K562 (cell line): ENCODE results near the gene RSRC1. TPM values are rescaled to one million over a fixed set of nuclear protein-coding genes. Genes with fewer than 3 reads are reported as not detected.
"Not testable (repeated sequence)": the region's sequence is repeated elsewhere in the genome, so short reads cannot be mapped to it uniquely, and the experiment has no call there.

Source experiments
- ATAC-seq: fragments of 200-7000 bp; cut with Tn5 transposase; 3 replicates; pipeline ENCODE4 v1.9.1; 2020; ENCODE audit warnings: moderate library complexity
- BruUV-seq: library from RNA; stranded (reverse); fragments of 400-500 nt; replicated peaks from 2 replicates; lab custom pipeline; 2021; lab: Mats Ljungman, UMichigan
- CTCF ChIA-PET: fragments of 300-600 bp; formaldehyde crosslinking; extraction: SDS; loops from one replicate; lab custom pipeline; 2021; ENCODE audit warnings: low intra/inter-chr PET ratio; lab: Yijun Ruan, JAX
- POLR2A ChIA-PET: fragments of 300-600, 350-650 bp; sonication (Branson Sonifier 250); formaldehyde crosslinking; extraction: SDS; loops from one replicate; lab custom pipeline; 2021; ENCODE audit warnings: antibody characterized with exemption, inconsistent platforms; lab: Yijun Ruan, JAX
- DNase-seq, 4 experiments: peaks; one replicate each; pipeline versions ENCODE4 v3.0.0 to v3.0.0-alpha.2; 2011 to 2018; ENCODE audit warnings: low spot score in 3 of 4, mixed read lengths in 3 of 4; ENCODE audit errors: extremely low read depth in 1 of 4
- FAIRE-seq: peaks from 2 replicates; lab custom pipeline; 2011; peaks lifted over from hg19 to GRCh38; lab: Jason Lieb, UNC
- H2AFZ ChIP-seq: 2 replicates; pipeline ENCODE4 v1.6.0; 2011; ENCODE audit warnings: low read depth, low read length, control low read depth, inconsistent platforms
- H3K27ac ChIP-seq: fragments of 200-600 bp; 3 replicates; pipeline ENCODE4 v1.8.0; 2011; ENCODE audit warnings: low read depth, mild to moderate bottlenecking, control low read depth, inconsistent platforms, low read length, moderate library complexity, mixed read lengths; ENCODE audit errors: extremely low read depth
- H3K27me3 ChIP-seq, 2 experiments: fragments of 300-600 bp in 1 of 2; 2 replicates in 1 of 2; 3 replicates in 1 of 2; pipeline versions ENCODE4 v1.6.0 to v1.8.0; 2011; ENCODE audit warnings: inconsistent platforms in 2 of 2, low read length in 2 of 2, mild to moderate bottlenecking in 1 of 2, mixed read lengths in 1 of 2, moderate library complexity in 1 of 2; ENCODE audit not compliant: control insufficient read depth in 2 of 2, insufficient read depth in 2 of 2
- H3K36me3 ChIP-seq: fragments of 300-600 bp; 3 replicates; pipeline ENCODE4 v1.8.0; 2011; ENCODE audit warnings: mild to moderate bottlenecking, low read length, inconsistent platforms; ENCODE audit not compliant: control insufficient read depth, insufficient read depth
- H3K4me1 ChIP-seq, 2 experiments: fragments of 200-600 bp in 1 of 2; replicated peaks in 1 of 2; 2 replicates in 1 of 2; 3 replicates in 1 of 2; pipeline versions ENCODE4 v1.5.1 to v1.8.0; 2011; ENCODE audit warnings: inconsistent platforms in 2 of 2, low read length in 2 of 2, mild to moderate bottlenecking in 1 of 2, mixed read lengths in 1 of 2, moderate library complexity in 1 of 2; ENCODE audit not compliant: control insufficient read depth in 2 of 2, insufficient read depth in 2 of 2
- H3K4me2 ChIP-seq: 2 replicates; pipeline ENCODE4 v1.6.1; 2011; ENCODE audit warnings: low read length, control low read depth, inconsistent platforms, mixed read lengths; ENCODE audit not compliant: insufficient read depth
- H3K4me3 ChIP-seq: fragments of 200-600 bp; sonication (generic), shearing (Covaris generic); 2 replicates; pipeline ENCODE4 v1.5.1; 2016; ENCODE audit warnings: control low read depth, inconsistent platforms
- H3K79me2 ChIP-seq: fragments of 200-600 bp; 3 replicates; pipeline ENCODE4 v1.8.0; 2011; ENCODE audit warnings: low read length, inconsistent platforms; ENCODE audit not compliant: control insufficient read depth, insufficient read depth
- H3K9ac ChIP-seq, 2 experiments: 2 replicates each; pipeline versions ENCODE4 v1.6.0 to v1.6.1; 2011; ENCODE audit warnings: low read depth in 2 of 2, low read length in 2 of 2, control low read depth in 1 of 2, inconsistent platforms in 1 of 2, mild to moderate bottlenecking in 1 of 2, mixed read lengths in 1 of 2; ENCODE audit not compliant: insufficient read depth in 1 of 2
- H3K9me1 ChIP-seq: one replicate; pipeline ENCODE4 v1.6.0; 2011; ENCODE audit warnings: inconsistent platforms, mild to moderate bottlenecking, low read length, moderate library complexity; ENCODE audit not compliant: control insufficient read depth, insufficient read depth
- H3K9me3 ChIP-seq: replicated peaks from 2 replicates; pipeline ENCODE4 v1.5.1; 2011; ENCODE audit warnings: low read depth, low read length, inconsistent platforms; ENCODE audit not compliant: control insufficient read depth, insufficient read depth
- H4K20me1 ChIP-seq: replicated peaks from 2 replicates; pipeline ENCODE4 v1.6.1; 2011; ENCODE audit warnings: low read length, inconsistent platforms, mixed read lengths; ENCODE audit not compliant: control insufficient read depth, insufficient read depth
- CBX8 ChIP-seq: fragments of 200-600 bp; sonication (generic); IDR thresholded peaks from 2 replicates; pipeline ENCODE4 v1.6.1; 2012; ENCODE audit warnings: borderline replicate concordance, mixed run types, low read depth, mild to moderate bottlenecking, moderate library complexity, mixed read lengths, low read length, control low read depth, inconsistent platforms; ENCODE audit not compliant: poor library complexity, severe bottlenecking; ENCODE audit errors: extremely low read depth
- CEBPB ChIP-seq: fragments of 450-650 bp; IDR thresholded peaks from 2 replicates; pipeline ENCODE4 v1.6.1; 2016; ENCODE audit warnings: missing genetic modification characterization, missing compliant biosample characterization
- CEBPG ChIP-seq, 3 experiments: fragments of 200-800 bp in 1 of 3; sonication (Bioruptor generic) in 1 of 3; sonication (generic) in 1 of 3; formaldehyde crosslinking in 1 of 3; IDR thresholded peaks in 2 of 3; conservative IDR thresholded peaks in 1 of 3; 2 replicates each; pipeline versions ENCODE4 v1.6.1 to v1.8.0; 2016 to 2022; ENCODE audit warnings: missing compliant biosample characterization in 2 of 3, missing genetic modification characterization in 2 of 3, mild to moderate bottlenecking in 1 of 3, missing genetic modification reagents in 1 of 3
- ERF ChIP-seq: fragments of 450-650 bp; formaldehyde crosslinking; IDR thresholded peaks from 2 replicates; pipeline ENCODE4 v1.4.0; 2020; ENCODE audit warnings: mild to moderate bottlenecking, mixed read lengths
- RBM39 ChIP-seq: fragments of 200-400 bp; formaldehyde crosslinking; optimal IDR thresholded peaks from 2 replicates; pipeline ENCODE3; 2018; ENCODE audit warnings: low read depth, low read length
- TCF7 ChIP-seq: sonication (generic); IDR thresholded peaks from 2 replicates; pipeline ENCODE4 v1.6.1; 2016; ENCODE audit warnings: antibody characterized with exemption, borderline replicate concordance
- ZNF584 ChIP-seq: fragments of 200-800 bp; sonication (Bioruptor generic); IDR thresholded peaks from 2 replicates; pipeline ENCODE4 v1.6.1; 2016; ENCODE audit warnings: low read depth, mild to moderate bottlenecking, missing genetic modification characterization, missing compliant biosample characterization
- ZNF696 ChIP-seq: fragments of 250-450 bp; sonication (Bioruptor Pico); conservative IDR thresholded peaks from 2 replicates; pipeline ENCODE4 v1.4.0; 2020; ENCODE audit warnings: mild to moderate bottlenecking, moderate library complexity
- WGBS: fragments of 100-300 bp; shearing (Covaris generic); methylation state at CpG from one replicate; pipeline ENCODE4 v1.1.6; 2016; ENCODE audit warnings: low coverage, mixed read lengths; ENCODE audit not compliant: insufficient coverage; ENCODE audit errors: missing lambda C conversion rate; 5-methylcytosine and 5-hydroxymethylcytosine counted together
- in situ Hi-C: fragments of 300-500 bp; cut with MboI; formaldehyde crosslinking; loops from 4 replicates; pipeline ENCODE4 v1.15.0; 2018; ENCODE audit warnings: inconsistent platforms, mixed read lengths
- intact Hi-C: fragments of 100-400 bp; cut with micrococcal nuclease; formaldehyde crosslinking; loops from 2 replicates; pipeline ENCODE4 v1.14.2; 2022
- polyA plus RNA-seq, 8 experiments: library from polyadenylated mRNA; depleted of rRNA in 4 of 8; stranded (reverse) in 5 of 8; unstranded in 3 of 8; fragments of >200 nt; fragmentation: Nextera tagmentation in 2 of 8; fragmentation: Illumina TruSeq in 1 of 8; extraction: Ambion mirVana in 2 of 8; extraction: Trizol in 1 of 8; gene quantifications; 2 replicates each; pipeline versions ENCODE4 v1.2.1 to v1.2.3, GENCODE V29; 2011 to 2014; ENCODE audit warnings: inconsistent platforms in 1 of 8, missing spikeins in 1 of 8
- total RNA-seq, 7 experiments: library from RNA; depleted of rRNA in 6 of 7; stranded (reverse); fragments of >200 nt in 6 of 7; fragmentation: Illumina TruSeq in 2 of 7; extraction: Trizol in 2 of 7; gene quantifications; 2 replicates each; pipeline versions ENCODE4 v1.2.1 to v1.2.3, GENCODE V29; 2011 to 2021; ENCODE audit warnings: low replicate concordance in 1 of 7

Gene RSRC1
- total and polyA plus RNA-seq, 9 of the 15 experiments (the other 6 are each of a cell fraction or from before 2014, with no cell fraction given), result 19.3 to 128 (median 75.5) TPM

DNA sequence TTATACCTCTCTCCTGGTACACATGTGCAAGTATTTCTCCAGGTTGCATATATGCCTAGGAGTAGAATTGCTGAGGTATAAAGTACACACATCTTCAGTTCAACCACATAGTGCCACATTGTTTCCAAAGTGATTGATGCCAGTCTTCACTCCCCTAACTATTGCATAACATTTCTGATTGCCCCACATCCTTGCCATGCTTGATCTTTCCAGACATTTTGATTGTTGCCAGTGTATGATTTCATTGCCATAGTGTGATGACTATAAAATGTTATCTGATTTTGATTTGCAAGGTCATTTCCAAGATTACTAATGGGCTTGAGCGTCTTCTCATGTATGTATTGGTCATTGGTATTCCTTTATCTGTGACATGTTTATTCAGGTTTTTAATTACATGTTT lies 400.0 kb downstream of the RSRC1 start:
- H3K36me3 ChIP-seq, result no peaks in the 10 kb centered on the region
- H3K9me1 ChIP-seq, result no peaks in the 10 kb centered on the region
- ChIA-PET CTCF (no interaction called here), POLR2A (no interaction called here)
- in situ Hi-C loops (no loop called here), intact Hi-C loops (no loop called here)
- no peaks in the 10 kb centered on the region for H3K79me2 ChIP-seq
- FAIRE-seq (no peak), ATAC-seq (no peak), DNase-seq (no peak)
- no peak overlapping the region for H3K27ac ChIP-seq
- TF ChIP-seq RBM39, result no peak
- no peak for TF ChIP-seq ZNF584
- TF ChIP-seq TCF7, result no peak
- TF ChIP-seq CBX8, result no peak
- no peak for TF ChIP-seq ZNF696 (CRISPR knock-in tag)
- no peak for TF ChIP-seq ERF (CRISPR knock-in tag)
- TF ChIP-seq CEBPG (CRISPR knock-in tag; IDR thresholded peaks at IDR 0.05), result no peak
- TF ChIP-seq CEBPG (tag; conservative IDR thresholded peaks at IDR 0.05 in 1 of 2, IDR thresholded peaks at IDR 0.05 in 1 of 2), result peak; percentile 27 to 56; a peak in 2 of 4 replicates
- TF ChIP-seq CEBPB (tag), result peak; percentile 63
- H3K27me3 ChIP-seq, result no peaks in the 10 kb centered on the region
- no peak overlapping the region for H3K4me2 ChIP-seq
- H3K4me1 ChIP-seq, result no peaks in the 10 kb centered on the region
- H3K9me3 ChIP-seq, result no peaks in the 10 kb centered on the region
- H4K20me1 ChIP-seq, result no peaks in the 10 kb centered on the region
- H3K4me3 ChIP-seq, result no peak overlapping the region
- H2AFZ ChIP-seq, result no peak overlapping the region
- WGBS, result 87% methylated on average over 1 of the region's 1 CpG
- no peak overlapping the region for H3K9ac ChIP-seq
- no TSS peak for BruUV-seq

DNA sequence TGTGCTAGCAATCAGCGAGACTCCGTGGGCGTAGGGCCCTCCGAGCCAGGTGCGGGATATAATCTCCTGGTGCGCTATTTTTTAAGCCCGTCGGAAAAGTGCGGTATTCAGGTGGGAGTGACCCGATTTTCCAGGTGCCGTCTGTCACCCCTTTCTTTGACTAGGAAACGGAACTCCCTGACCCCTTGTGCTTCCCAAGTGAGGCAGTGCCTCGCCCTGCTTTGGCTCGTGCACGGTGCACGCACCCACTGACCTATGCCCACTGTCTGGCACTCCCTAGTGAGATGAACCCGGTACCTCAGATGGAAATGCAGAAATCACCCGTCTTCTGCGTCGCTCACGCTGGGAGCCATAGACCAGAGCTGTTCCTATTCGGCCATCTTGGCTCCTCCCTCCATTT lies 406.8 kb downstream of the RSRC1 start:
- BruUV-seq, intact Hi-C loops, H3K27ac ChIP-seq, CTCF ChIA-PET, FAIRE-seq, H3K9ac ChIP-seq, H4K20me1 ChIP-seq, ATAC-seq, DNase-seq, H3K4me1 ChIP-seq, H2AFZ ChIP-seq, H3K27me3 ChIP-seq, H3K9me3 ChIP-seq, H3K79me2 ChIP-seq, H3K36me3 ChIP-seq, in situ Hi-C loops, POLR2A ChIA-PET, H3K4me3 ChIP-seq, H3K4me2 ChIP-seq, H3K9me1 ChIP-seq: not testable (repeated sequence)
- WGBS, result 92% methylated on average over 12 of the region's 22 CpGs
